SK-N-SH treated with all-trans-retinoic acid at 6 μM for 48 hours (cell line): ENCODE measurements around the gene RRM2.

ENCODE experiments used
- ARNTL ChIP-seq: fragments of 450-650 bp; formaldehyde crosslinking; IDR thresholded peaks from 2 replicates; pipeline ENCODE4 v1.5.0; 2020; ENCODE audit warnings: low read depth, mild to moderate bottlenecking, moderate library complexity, borderline replicate concordance
- ESRRG ChIP-seq: fragments of 250-450 bp; sonication (Bioruptor Pico); IDR thresholded peaks from 2 replicates; pipeline ENCODE4 v1.6.1; 2021; ENCODE audit warnings: mild to moderate bottlenecking
- RARB ChIP-seq: fragments of 250-450 bp; sonication (Bioruptor Pico); IDR thresholded peaks from 2 replicates; pipeline ENCODE4 v1.8.0; 2021; ENCODE audit warnings: mild to moderate bottlenecking, moderate library complexity
- SNAI2 ChIP-seq: fragments of 250-450 bp; sonication (Bioruptor Pico); IDR thresholded peaks from 2 replicates; pipeline ENCODE4 v1.5.0; 2020; ENCODE audit warnings: mild to moderate bottlenecking, moderate library complexity
- ZFP3 ChIP-seq: fragments of 250-450 bp; sonication (Bioruptor Pico); IDR thresholded peaks from 2 replicates; pipeline ENCODE4 v1.5.0; 2020; ENCODE audit warnings: mild to moderate bottlenecking, moderate library complexity
- ZFP30 ChIP-seq: fragments of 450-650 bp; formaldehyde crosslinking; IDR thresholded peaks from 2 replicates; pipeline ENCODE4 v1.5.0; 2022; ENCODE audit warnings: mild to moderate bottlenecking, moderate library complexity
- ZNF8 ChIP-seq: fragments of 450-650 bp; formaldehyde crosslinking; IDR thresholded peaks from 2 replicates; pipeline ENCODE4 v1.5.0; 2020; ENCODE audit warnings: mild to moderate bottlenecking, moderate library complexity
- TF ChIP-seq, protein P1 (sequence below): fragments of 250-450 bp; sonication (Bioruptor Pico); IDR thresholded peaks from 2 replicates; pipeline ENCODE4 v1.5.1; 2020; ENCODE audit warnings: low read depth, mild to moderate bottlenecking, moderate library complexity

DNA sequence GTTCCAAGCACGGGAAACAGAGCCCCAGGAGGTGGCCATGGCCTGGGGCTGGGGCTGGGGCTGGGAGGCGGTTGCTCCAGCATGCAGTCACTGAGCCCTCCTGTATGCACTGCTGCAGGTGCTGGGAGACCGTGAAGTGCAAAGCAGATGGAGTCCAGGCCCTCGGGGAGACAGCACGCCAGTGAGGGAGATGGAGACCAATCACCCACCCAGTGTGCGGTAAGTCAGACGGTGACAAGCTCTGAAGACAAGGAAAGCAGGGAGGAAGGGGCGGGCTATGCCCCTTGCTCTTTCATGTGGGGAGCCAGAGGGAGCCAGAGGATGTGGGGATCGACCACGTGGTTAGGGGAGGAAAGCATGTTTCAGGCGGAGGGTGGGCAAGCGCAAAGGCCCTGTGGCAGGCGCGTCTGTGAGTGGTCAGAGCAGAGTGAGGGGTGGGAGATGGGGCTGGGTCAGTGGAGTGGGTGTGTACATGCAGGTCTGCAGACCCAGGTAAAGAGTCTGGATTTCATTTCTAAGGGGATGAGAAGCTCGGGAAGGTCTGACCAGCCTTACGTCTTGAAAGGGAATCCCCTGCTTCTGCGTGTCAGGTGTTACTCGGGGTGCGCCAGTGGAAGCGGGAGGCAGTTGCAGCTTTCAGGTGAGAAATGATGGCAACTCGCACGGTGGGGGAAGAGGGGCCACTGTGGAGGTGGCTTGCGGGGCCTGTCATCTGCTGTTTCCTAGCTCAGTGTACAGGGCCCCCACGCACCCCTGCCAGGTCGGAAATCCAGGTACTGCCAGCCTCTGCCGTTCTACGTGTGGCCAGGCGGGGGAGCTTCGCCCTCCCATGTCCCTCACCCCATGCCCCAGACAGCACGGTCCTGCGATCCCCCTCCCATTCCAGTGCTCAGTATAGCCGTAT is 19.4 kb downstream of the RRM2 start:
- no peak for TF ChIP-seq ZFP30 (CRISPR knock-in tag)
- no peak for TF ChIP-seq ARNTL (CRISPR knock-in tag)
- TF ChIP-seq ZFP3, result no peak
- no peak for TF ChIP-seq ESRRG (CRISPR knock-in tag)
- no peak for TF ChIP-seq RARB
- TF ChIP-seq, protein P1, sequence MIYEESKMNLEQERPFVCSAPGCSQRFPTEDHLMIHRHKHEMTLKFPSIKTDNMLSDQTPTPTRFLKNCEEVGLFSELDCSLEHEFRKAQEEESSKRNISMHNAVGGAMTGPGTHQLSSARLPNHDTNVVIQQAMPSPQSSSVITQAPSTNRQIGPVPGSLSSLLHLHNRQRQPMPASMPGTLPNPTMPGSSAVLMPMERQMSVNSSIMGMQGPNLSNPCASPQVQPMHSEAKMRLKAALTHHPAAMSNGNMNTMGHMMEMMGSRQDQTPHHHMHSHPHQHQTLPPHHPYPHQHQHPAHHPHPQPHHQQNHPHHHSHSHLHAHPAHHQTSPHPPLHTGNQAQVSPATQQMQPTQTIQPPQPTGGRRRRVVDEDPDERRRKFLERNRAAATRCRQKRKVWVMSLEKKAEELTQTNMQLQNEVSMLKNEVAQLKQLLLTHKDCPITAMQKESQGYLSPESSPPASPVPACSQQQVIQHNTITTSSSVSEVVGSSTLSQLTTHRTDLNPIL (CRISPR knock-in tag), result no peak
- TF ChIP-seq SNAI2 (CRISPR knock-in tag), result no peak
- no peak for TF ChIP-seq ZNF8
